ENCODE measurements around the gene PRPF6.
A peak's percentile ranks its signal among the peaks of the same experiment; 100 is the strongest.

PRPF6 gene

GRCh38 chr20:63980806-63981728 lies at the start of gene PRPF6:
Gene PRPF6, plus strand, starts transcription at chr20:63981132. Its CDS starts 114 bp downstream, at chr20:63981246.
- peak within 1 kb of the TSS; percentile 94 for H3K4me3 ChIP-seq (ENCODE audit: low read depth, low read length)

- H3K4me3 ChIP-seq (ENCODE audit: low read depth, low read length) = no peak overlapping the region
These were observed 49.2 kb upstream of the PRPF6 start for GRCh38 chr20:63931735-63932134.

- H3K4me3 ChIP-seq (ENCODE audit: low read depth, low read length) = no peak overlapping the region
These were observed 48.2 kb upstream of the PRPF6 start for GRCh38 chr20:63932606-63933160.

- no peak overlapping the region for H3K4me3 ChIP-seq (ENCODE audit: low read depth, low read length)
These were observed 47.3 kb upstream of the PRPF6 start for GRCh38 chr20:63933646-63934045.

GRCh38 chr20:63934271-63935068 lies 46.5 kb upstream of the PRPF6 start:
- H3K4me3 ChIP-seq (ENCODE audit: low read depth, low read length) = no peak overlapping the region

GRCh38 chr20:63935447-63935846 lies 45.5 kb upstream of the PRPF6 start:
- H3K4me3 ChIP-seq (ENCODE audit: low read depth, low read length) = no peak overlapping the region

GRCh38 chr20:63937596-63937995 lies 43.3 kb upstream of the PRPF6 start:
- no peak overlapping the region for H3K4me3 ChIP-seq (ENCODE audit: low read depth, low read length)

- H3K4me3 ChIP-seq (ENCODE audit: low read depth, low read length) = peak overlapping the region; percentile 25
These were observed 41.6 kb upstream of the PRPF6 start for GRCh38 chr20:63939061-63939935.

- H3K4me3 ChIP-seq (ENCODE audit: low read depth, low read length) = peak overlapping the region; percentile 51
These were observed 40.9 kb upstream of the PRPF6 start for GRCh38 chr20:63940071-63940471.

GRCh38 chr20:63940472-63941266 lies 40.3 kb upstream of the PRPF6 start:
- H3K4me3 ChIP-seq (ENCODE audit: low read depth, low read length) = peak overlapping the region; percentile 51

GRCh38 chr20:63941282-63942081 lies 39.5 kb upstream of the PRPF6 start:
- H3K4me3 ChIP-seq (ENCODE audit: low read depth, low read length) = peak overlapping the region; percentile 51

- no peak overlapping the region for H3K4me3 ChIP-seq (ENCODE audit: low read depth, low read length)
These were observed 38.5 kb upstream of the PRPF6 start for GRCh38 chr20:63942250-63942951.

- no peak overlapping the region for H3K4me3 ChIP-seq (ENCODE audit: low read depth, low read length)
These were observed 37.7 kb upstream of the PRPF6 start for GRCh38 chr20:63942969-63943807.

- H3K4me3 ChIP-seq (ENCODE audit: low read depth, low read length) = no peak overlapping the region
These were observed 37.2 kb upstream of the PRPF6 start for GRCh38 chr20:63943808-63944077.

GRCh38 chr20:63944078-63944941 lies 36.6 kb upstream of the PRPF6 start:
- no peak overlapping the region for H3K4me3 ChIP-seq (ENCODE audit: low read depth, low read length)

- H3K4me3 ChIP-seq (ENCODE audit: low read depth, low read length) = no peak overlapping the region
These were observed 35.8 kb upstream of the PRPF6 start for GRCh38 chr20:63945031-63945658.

Measured in iPS-11a (cell line).